Esophagus muscularis mucosa (tissue), 4 donors: Measurements from ENCODE around the gene TEDDM1. TPM values are rescaled to one million over a fixed set of nuclear protein-coding genes. Genes with fewer than 3 reads are reported as not detected.
A peak's percentile ranks its signal among the peaks of the same experiment; 100 is the strongest.

Experiments used
- DNase-seq: peaks from one replicate; pipeline ENCODE4 v3.0.0-alpha.2; 2017; ENCODE audit errors: extremely low spot score
- H3K27ac ChIP-seq, 4 donors: fragments of 200-600 bp; sonication (generic); replicated peaks in 1 of 4; 1 replicate in 3 of 4; 2 replicates in 1 of 4; pipeline ENCODE4 v1.5.1; 2016 to 2019; ENCODE audit warnings: mild to moderate bottlenecking in 1 of 4
- H3K27me3 ChIP-seq, 4 donors: fragments of 200-600 bp; sonication (generic); one replicate each; pipeline versions ENCODE4 v1.5.1 to v1.6.0; 2016 to 2019
- H3K36me3 ChIP-seq, 4 donors: fragments of 200-600 bp; sonication (generic); one replicate each; pipeline ENCODE4 v1.5.1; 2016 to 2019
- H3K4me1 ChIP-seq, 4 donors: fragments of 200-600 bp; sonication (generic); one replicate each; pipeline ENCODE4 v1.5.1; 2016 to 2019
- H3K4me3 ChIP-seq, 4 donors: fragments of 200-600 bp; sonication (generic); 1 replicate in 2 of 4; 2 replicates in 2 of 4; pipeline ENCODE4 v1.5.1; 2016 to 2019; ENCODE audit warnings: mild to moderate bottlenecking in 4 of 4, moderate library complexity in 1 of 4
- H3K9me3 ChIP-seq, 4 donors: fragments of 200-600 bp; sonication (generic); 1 replicate in 3 of 4; 2 replicates in 1 of 4; pipeline ENCODE4 v1.5.1; 2016 to 2019
- CTCF ChIP-seq, 3 experiments: fragments of 200-600 bp in 2 of 3; fragments of 450-650 bp in 1 of 3; sonication (generic) in 2 of 3; IDR thresholded peaks; one replicate each; pipeline ENCODE4 v1.5.1; 2017 to 2019; ENCODE audit warnings: antibody characterized with exemption in 3 of 3, mild to moderate bottlenecking in 2 of 3, moderate library complexity in 1 of 3
- EP300 ChIP-seq: sonication (generic); formaldehyde crosslinking; IDR thresholded peaks from one replicate; pipeline ENCODE4 v1.6.1; 2017; ENCODE audit warnings: antibody characterized with exemption
- POLR2A ChIP-seq: fragments of 450-650 bp; IDR thresholded peaks from one replicate; pipeline ENCODE4 v1.6.1; 2017; ENCODE audit warnings: antibody characterized with exemption, moderate library complexity, mild to moderate bottlenecking, low read depth
- POLR2AphosphoS5 ChIP-seq, 2 donors: sonication (generic); formaldehyde crosslinking; IDR thresholded peaks; one replicate each; pipeline ENCODE4 v1.6.1; 2017; ENCODE audit warnings: antibody characterized with exemption in 2 of 2
- WGBS: methylation state at CpG from one replicate; pipeline ENCODE4 v1.1.5; 2018; 5-methylcytosine and 5-hydroxymethylcytosine counted together
- intact Hi-C: fragments of 100-400 bp; cut with DNase I; formaldehyde crosslinking; loops from one replicate; pipeline ENCODE4 v1.15.1; 2023
- total RNA-seq, 4 donors: library from RNA; depleted of rRNA; stranded (reverse); fragments of >200 nt; gene quantifications; one replicate each; pipeline versions ENCODE4 v1.1.0 to v1.2.1, GENCODE V29; 2016

Gene TEDDM1
- total RNA-seq, 4 donors from 2014 or later: not detected

GRCh38 chr1:182397653-182398393, 2.6 kb downstream of the TEDDM1 start:
- TF ChIP-seq EP300 (no peak), POLR2A (no peak), CTCF (IDR thresholded peaks at IDR 0.05) (no peak), POLR2AphosphoS5 (IDR thresholded peaks at IDR 0.05) (no peak)
- Histone ChIP-seq H3K27ac (no peak overlapping the region), H3K9me3 (no peaks in the 10 kb centered on the region), H3K36me3 (no peaks in the 10 kb centered on the region), H3K4me3 (no peak overlapping the region), H3K27me3 (no peaks in the 10 kb centered on the region), H3K4me1 (peaks cover 20 to 42% (median 29%) of the 10 kb centered on the region in 4 donors)
- no peak for DNase-seq
- WGBS: 81% methylated on average over 8 of the region's 8 CpGs
- intact Hi-C loops: loop anchor here (2.0 to 10.0 kb wide), 2 partner anchors 313 to 1237 kb away; partner anchors contain the start of gene ARPC5

GRCh38 chr1:182395906-182396305, 4.6 kb downstream of the TEDDM1 start:
- 84% methylated on average over 3 of the region's 3 CpGs for WGBS
- peaks cover 26 to 48% (median 36%) of the 10 kb centered on the region in 4 donors for H3K4me1 ChIP-seq
- TF ChIP-seq CTCF (IDR thresholded peaks at IDR 0.05) (no peak), POLR2A (no peak), EP300 (no peak), POLR2AphosphoS5 (IDR thresholded peaks at IDR 0.05) (no peak)
- H3K9me3 ChIP-seq: no peaks in the 10 kb centered on the region
- intact Hi-C loops: loop anchor here (1.0 to 10.0 kb wide), 3 partner anchors 253 to 1239 kb away; partner anchors contain the start of gene ARPC5
- H3K4me3 ChIP-seq: no peak overlapping the region
- peaks cover 0 to 4% (median 0%) of the 10 kb centered on the region in 4 donors for H3K27me3 ChIP-seq
- H3K27ac ChIP-seq: peak overlapping the region in 2 of 4 donors; percentile 11 to 25
- peaks cover 0 to 4% (median under 1%) of the 10 kb centered on the region in 4 donors for H3K36me3 ChIP-seq
- no peak for DNase-seq

DNA sequence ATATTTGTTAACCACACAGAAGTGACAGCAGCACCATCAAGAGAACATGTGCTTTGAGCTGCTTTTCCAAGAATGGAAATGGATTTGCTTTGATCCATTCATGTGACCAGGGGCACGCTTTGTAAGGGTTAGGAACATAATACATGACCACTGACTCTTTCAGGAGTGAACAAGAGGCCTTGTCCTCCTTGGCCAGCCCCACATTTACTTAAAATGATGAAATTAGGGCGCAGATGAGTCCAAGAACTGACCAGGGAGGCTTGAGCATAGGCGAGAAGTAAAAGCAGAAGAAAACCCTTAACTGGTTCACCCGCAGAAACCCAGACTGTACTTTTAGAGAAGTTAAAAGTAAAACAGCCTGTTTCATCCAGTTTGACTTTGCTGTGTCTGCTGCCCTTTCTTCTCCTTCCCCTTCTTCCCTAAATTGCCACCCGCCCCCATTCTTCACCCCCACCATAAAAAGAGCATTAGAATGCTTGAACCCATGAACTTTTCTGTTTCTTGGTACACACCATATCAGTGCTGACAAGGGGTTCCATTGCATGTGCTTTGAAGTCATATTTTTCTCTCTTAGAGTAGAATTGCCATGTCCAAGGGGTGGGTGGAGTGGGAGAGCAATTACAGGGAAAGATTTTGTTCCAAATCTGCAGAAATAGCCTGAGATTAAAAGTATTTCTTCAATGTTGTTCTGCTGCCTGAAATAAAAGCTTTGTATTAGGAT, 6.3 kb downstream of the TEDDM1 start:
- peaks cover 26 to 48% (median 36%) of the 10 kb centered on the region in 4 donors for H3K4me1 ChIP-seq
- intact Hi-C loops: loop anchor here (5.0 to 10.0 kb wide), 2 partner anchors 187 to 1241 kb away; partner anchors contain the start of gene ARPC5

More for the DNA sequence above, 6.3 kb downstream of the TEDDM1 start:
- peaks cover 0 to 4% (median 0%) of the 10 kb centered on the region in 4 donors for H3K27me3 ChIP-seq
- H3K36me3 ChIP-seq: peaks cover 7 to 17% (median 9%) of the 10 kb centered on the region in 4 donors
- WGBS: 48% methylated on average over 5 of the region's 5 CpGs
- H3K27ac ChIP-seq: peak overlapping the region in 3 of 4 donors; percentile 3 to 99 (median 99)
- TF ChIP-seq EP300 (no peak), POLR2A (no peak), POLR2AphosphoS5 (IDR thresholded peaks at IDR 0.05) (no peak), CTCF (IDR thresholded peaks at IDR 0.05) (no peak)
- no peaks in the 10 kb centered on the region for H3K9me3 ChIP-seq
- H3K4me3 ChIP-seq: no peak overlapping the region
- DNase-seq: no peak
